Jurkat, Clone E6-1 (cell line): ENCODE measurements around the gene MOV10.

Experiments
- DNase-seq: peaks from one replicate; pipeline ENCODE4 v3.0.0-alpha.2; 2011; ENCODE audit warnings: low read depth, low spot score
- H3K4me3 ChIP-seq: 2 replicates; pipeline ENCODE4 v1.5.1; 2011; ENCODE audit warnings: mild to moderate bottlenecking, low read length, control low read depth, moderate library complexity

MOV10 gene

DNA sequence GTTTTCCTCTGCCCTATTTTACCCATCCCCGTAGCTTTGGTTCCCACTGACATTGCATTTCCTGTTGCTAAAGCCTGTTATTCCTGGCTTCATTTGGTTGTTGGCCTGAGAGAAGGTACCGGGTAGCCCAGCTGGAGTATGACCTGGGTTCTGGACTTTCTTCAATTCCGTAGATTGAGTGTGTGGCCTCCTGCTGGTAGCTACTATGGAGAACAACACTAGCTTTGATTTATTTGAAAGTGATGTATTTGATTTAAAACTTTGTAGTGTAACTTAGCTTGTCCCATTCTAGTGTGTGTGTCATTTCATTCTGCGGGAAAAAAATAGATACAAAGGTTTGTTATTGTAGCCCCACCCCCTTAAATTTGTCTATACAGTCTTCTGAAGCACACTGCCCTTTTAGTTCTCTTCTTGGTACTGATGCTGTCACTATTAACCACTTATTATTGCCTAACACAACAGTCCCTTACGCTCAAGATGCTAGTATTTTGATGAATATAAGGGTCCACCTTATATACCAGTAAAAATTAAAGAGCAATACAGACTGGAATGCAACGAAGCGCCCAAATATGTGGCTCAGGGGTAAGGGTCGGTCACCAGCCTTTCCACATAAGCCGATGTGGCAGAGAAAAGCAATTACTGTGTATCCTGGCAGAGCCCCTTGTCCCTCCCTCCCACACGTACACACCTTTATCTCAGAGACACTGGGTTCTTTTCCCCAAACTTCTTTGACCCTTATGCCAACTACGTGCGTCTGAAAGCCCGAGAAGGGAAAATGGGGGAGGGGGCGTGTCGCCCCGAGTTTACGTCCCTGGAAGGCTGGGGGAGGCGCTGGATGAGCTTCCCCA is 643 bp upstream of the MOV10 start:
- peak overlapping the region; percentile 81 for H3K4me3 ChIP-seq
- DNase-seq = peak; percentile 19

DNA sequence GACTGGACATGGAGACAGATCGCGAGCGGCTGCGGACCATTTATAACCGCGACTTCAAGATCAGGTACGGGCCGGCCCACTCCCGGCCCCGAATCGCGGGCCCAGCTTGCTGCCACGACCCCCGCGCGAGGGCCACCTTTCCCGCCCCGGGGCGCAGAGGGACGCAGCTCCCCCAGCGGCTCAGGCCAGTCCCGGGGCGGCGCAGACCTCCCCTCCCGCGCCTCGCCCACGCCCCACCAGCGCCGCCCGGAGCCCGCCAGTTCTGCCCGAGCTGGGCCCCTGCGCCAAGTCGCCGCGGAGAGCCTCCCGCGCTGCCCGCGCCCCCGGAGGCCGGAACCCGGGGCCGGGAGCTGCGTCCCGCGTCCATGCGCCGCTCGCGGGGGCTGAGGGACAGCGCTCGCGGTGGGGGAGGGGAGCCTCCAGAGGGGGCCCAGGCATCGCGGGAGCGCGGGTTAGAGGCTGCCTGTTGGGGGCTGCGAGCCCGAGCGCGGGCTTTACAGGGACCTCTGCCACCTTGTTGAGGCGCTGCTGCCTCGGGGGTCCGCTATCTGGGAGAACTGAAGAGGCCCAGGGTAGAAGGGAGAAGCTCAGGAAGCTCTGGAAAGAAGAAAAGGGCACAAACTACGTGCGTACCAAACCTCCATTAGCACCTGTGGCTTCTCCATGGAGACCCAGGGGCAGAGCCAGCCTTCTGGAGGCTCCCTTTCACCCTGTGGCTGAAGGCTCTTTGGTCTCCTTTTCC is 698 bp downstream of the MOV10 start:
- peak; percentile 20 for DNase-seq
- peak overlapping the region; percentile 81 for H3K4me3 ChIP-seq

DNA sequence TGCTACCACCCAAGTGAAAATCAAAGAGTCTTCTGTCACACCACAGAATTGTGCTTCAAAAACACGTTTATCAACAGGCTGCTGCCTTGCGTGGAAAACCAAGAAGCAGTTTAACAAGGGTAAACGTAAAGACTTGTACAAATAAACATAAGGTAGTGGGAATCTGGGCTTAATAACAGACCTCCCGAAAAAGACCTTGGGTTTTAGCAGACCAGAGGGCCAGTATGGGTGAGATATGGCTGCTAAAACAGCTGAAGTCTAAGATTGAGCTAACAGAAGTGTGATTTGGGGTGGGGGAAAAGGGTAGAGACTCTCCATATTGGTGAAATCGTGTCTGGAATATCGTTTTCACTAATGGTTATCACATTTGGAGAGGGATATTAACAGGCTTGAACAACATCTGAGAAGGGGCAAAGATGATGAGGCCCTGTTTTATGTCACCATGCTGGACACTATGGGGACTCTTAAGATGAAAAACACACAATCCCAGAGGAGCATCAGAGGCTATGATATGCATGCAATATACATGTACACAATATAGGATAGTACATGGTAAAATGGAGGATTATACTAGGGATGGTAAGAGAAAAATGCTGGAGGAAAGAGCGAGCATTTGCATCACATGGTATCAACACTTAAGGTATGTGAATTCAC is 1.4 kb downstream of the MOV10 start:
- peak overlapping the region; percentile 81 for H3K4me3 ChIP-seq
- peak; percentile 41 for DNase-seq

DNA sequence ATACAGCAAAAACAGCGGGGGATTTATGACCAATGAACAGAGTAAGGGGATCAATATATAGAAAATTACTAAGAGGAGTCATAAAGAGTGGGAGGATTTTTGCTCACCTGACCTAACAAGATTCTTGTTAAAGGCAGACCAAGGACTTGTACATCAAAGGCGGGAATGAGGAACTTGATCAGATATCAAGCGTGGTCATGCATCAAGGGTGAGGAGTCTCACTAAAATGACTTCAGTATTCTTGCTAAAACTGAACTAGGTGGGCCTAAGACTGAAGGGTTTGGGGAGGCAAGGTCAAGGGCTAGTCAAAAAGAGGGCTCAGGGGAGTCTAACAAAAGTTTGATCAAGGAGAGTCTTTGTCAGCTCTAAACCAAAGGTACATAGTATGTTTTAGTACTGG is 2.1 kb downstream of the MOV10 start:
- DNase-seq = no peak
- H3K4me3 ChIP-seq = no peak overlapping the region

DNA sequence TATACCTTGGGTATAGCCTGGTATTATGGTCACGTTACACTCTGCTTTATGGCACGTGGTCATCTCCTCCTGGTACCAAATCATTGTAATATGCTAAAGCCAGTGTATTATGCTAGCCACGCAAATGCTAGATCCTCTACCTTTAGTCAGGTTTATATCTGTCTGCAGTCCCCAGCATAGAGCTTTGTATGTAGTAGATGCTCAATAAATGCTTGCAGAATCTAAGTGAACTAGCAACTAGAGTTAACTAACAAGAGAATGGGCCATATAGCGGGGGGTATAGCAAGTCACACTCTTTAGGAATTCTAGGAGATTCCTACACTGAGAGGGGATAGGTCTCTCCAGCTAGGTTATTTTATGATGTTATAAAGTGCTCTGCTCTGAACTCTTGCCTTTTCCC is 3.0 kb downstream of the MOV10 start:
- no peak for DNase-seq

DNA sequence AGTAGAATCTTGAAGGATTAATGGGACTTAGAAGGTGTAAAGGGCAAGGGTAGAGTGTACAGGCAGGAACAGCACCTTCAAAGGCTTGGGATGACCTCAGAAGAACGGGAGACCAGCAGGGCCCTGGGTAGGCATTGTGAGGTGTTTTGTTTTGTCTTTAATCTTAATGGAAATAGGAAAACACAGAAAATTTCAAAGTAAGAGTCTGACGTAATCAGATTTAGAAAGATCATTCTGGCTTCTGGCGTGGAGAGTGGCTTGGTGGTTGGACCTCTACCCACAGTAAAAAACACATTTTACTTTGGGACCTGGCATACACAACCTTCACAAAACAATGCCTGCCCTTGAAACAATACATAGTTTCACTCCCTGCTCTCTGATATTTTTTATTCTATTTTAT is 4.1 kb downstream of the MOV10 start:
- H3K4me3 ChIP-seq = no peak overlapping the region
- no peak for DNase-seq

More for the DNA sequence above, 3.0 kb downstream of the MOV10 start:
- H3K4me3 ChIP-seq = no peak overlapping the region

DNA sequence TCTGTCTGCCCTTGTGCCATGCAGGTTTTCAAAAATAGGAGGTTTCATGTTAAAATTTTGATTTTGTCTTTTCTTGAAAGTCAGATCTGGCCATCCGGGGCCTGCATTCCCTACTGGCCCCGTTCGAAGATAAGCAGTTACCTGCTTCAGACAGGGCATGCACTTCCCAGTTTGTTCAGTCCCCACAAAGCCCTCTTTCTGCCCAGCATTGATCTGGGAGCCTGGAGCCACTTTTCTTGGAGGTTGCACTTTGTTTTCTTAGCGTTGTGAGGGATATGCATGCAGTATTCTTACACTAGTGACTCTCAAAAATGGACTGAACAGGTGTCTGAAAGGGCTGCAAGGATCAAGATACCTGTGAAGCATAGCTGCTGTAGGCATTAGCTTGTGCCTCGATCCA is 11.5 kb downstream of the MOV10 start:
- DNase-seq = no peak
- no peak overlapping the region for H3K4me3 ChIP-seq

DNA sequence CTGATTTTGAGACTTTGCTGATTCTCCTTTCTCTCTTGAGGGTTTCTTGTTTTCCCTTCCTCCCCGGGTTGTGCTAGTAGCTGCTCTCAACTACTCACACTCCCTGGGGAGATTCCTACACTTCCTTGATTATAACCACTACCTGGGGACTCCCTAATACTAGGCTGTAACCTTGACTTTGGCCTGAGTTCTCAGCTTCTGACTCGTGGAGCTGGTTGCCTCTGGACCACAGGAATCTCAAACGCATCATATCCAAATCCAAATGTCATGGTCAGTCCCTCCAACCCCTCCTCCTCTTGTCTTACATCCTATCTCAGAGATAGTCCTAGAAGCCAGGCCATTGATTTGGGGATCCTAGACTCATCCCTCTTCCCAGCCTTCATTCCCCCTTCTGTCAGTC is 12.0 kb downstream of the MOV10 start:
- no peak overlapping the region for H3K4me3 ChIP-seq
- DNase-seq = no peak

DNA sequence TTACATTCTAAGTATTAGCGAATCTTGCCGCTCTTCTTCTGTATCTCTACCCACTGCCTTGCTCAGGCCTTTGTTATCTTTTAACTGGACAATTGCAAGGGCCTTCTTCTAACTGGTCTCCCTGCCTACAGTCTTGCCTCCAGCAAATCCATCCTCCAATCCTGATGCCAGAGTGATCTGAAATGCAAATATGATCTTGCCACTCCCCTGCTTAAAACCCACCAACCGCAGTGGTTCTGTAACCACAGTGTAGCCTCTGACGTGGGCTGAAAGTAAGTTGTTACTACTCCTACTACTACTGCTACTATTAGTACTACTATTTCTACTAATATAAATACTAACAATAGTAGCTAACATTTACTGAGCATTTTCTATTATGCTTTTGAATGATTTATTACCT is 12.4 kb downstream of the MOV10 start:
- DNase-seq = no peak
- no peak overlapping the region for H3K4me3 ChIP-seq

DNA sequence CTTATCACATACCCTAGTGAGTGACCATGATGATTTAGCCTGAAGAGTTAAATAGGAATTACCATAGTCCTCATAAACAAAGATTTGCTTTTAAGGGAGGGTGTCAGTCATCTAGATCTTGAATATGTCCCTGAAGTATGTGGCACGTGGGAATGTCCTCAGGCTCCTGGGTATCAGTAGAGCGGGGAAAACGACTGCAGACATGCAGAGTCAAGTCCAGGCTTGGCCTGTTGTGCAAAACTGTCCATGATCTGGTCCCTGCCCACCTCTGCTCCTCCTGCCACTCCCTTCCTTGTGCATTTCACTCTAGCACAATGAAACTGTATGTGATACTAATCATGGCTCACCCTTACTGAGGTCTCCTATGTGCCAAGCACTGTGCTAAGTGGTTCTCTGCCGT is 12.9 kb downstream of the MOV10 start:
- H3K4me3 ChIP-seq = no peak overlapping the region
- DNase-seq = no peak

DNA sequence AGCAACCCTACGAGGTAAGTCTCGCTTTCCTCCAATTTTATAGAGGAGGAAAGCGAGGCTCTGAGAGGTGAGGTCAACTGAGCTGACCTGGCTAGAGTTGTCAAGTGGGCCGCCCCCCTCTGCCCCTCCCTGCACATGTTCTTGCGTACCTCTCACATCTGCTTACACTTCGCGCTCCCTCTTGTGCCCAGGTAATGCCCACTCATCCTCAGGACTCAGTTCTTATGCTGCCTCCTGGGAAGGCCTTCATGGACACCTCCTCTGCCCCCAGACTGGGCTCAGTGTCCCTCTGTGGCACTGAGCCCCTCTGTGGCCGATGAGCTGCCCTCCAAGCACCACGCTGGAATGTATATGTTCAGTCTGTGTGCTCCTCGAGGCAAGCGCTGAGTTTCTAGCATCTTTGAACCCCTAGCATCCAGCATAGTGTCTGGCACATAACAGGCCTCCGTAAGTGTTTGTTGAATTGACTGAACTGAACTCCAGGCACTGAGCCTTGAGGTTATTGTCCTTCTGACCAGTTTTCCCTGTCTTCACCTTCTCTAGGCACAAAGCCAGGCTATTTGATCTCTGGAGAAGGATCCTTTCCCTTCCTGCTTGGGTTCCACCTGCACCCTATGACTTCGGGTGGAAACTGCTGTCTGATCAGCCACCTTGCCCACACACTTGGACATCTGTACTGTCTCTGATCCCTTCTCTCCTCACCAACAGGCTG is 13.5 kb downstream of the MOV10 start:
- no peak for DNase-seq

DNA sequence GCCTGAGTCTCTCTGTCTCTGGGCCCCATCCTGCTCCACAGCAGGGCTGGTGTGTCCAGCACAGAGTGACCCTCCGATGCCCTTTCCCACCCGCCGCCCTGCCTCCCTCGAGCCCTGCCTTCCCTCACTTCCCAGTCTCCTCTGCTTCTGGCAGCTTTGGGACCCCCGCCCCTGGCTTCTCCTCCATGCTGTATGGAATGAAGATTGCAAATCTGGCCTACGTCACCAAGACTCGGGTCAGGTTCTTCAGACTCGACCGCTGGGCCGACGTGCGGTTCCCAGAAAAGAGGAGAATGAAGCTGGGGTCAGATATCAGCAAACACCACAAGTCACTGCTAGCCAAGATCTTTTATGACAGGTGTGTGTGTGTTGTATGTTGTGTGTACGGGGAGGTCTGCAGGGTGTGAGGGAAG is 14.3 kb downstream of the MOV10 start:
- no peak for DNase-seq
- H3K4me3 ChIP-seq = no peak overlapping the region

More for the DNA sequence above, 13.5 kb downstream of the MOV10 start:
- no peak overlapping the region for H3K4me3 ChIP-seq

DNA sequence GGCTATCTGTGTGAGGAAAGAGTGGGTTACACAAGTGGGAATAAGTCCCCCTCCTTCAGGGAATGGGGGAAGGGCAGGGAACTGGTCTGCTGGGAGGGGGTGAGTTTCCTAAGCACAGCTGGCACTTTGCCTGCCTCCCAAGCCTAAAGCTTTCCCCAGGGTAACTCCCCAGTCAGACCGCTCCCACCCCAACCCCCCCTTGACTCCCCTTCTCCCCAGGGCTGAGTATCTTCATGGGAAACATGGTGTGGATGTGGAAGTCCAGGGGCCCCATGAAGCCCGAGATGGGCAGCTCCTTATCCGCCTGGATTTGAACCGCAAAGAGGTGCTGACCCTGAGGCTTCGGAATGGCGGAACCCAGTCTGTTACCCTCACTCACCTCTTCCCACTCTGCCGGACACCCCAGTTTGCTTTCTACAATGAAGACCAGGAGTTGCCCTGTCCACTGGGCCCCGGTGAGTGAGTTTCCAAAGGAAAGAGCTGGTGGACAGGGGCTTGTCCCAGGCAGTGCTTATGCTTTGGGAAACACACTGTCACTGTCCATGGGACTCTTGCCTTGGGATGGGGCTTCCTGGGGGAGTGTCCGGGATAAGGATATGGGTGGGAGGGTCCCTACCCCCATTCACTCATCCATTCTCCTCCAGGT is 14.9 kb downstream of the MOV10 start:
- no peak for DNase-seq

DNA sequence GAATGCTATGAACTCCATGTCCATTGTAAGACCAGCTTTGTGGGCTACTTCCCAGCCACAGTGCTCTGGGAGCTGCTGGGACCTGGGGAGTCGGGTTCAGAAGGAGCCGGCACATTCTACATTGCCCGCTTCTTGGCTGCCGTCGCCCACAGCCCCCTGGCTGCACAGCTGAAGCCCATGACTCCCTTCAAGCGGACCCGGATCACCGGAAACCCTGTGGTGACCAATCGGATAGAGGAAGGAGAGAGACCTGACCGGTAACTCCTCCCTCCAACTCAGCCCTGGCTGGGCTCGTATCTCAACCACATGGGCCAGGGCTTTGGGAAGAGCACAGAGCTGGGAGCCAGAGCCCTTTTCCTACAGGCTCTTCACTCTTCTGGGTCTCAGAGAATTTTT is 15.4 kb downstream of the MOV10 start:
- no peak overlapping the region for H3K4me3 ChIP-seq
- no peak for DNase-seq

More for the DNA sequence above, 14.9 kb downstream of the MOV10 start:
- H3K4me3 ChIP-seq = no peak overlapping the region

DNA sequence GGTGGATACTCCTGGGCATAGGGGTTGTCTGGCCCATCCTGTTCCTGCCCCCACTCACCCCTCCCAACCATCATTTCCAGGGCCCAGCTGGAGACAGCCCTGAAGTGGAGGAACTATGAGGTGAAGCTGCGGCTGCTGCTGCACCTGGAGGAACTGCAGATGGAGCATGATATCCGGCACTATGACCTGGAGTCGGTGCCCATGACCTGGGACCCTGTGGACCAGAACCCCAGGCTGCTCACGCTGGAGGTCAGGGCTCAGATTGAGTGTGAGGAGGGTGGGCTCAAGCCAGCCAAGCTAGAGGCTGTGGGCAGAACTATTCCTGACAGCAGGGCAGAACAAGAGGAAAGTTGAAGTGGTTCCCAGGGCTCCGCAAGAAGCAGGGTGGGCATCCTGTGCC is 18.2 kb downstream of the MOV10 start:
- H3K4me3 ChIP-seq = no peak overlapping the region
- DNase-seq = no peak

DNA sequence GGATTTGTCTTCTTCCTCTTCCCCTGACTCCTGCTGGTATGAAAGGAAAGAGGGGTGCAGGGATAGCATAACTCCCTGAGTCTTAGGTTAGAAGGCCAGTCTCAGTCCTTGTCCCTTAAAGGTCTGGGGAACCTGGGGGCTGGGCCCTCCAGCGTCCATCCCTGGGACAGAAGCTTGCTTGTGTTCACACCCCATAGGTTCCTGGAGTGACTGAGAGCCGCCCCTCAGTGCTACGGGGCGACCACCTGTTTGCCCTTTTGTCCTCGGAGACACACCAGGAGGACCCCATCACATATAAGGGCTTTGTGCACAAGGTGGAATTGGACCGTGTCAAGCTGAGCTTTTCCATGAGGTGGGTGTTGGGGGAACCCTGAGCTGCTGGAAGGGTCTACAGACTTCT is 19.4 kb downstream of the MOV10 start:
- H3K4me3 ChIP-seq = no peak overlapping the region
- no peak for DNase-seq

DNA sequence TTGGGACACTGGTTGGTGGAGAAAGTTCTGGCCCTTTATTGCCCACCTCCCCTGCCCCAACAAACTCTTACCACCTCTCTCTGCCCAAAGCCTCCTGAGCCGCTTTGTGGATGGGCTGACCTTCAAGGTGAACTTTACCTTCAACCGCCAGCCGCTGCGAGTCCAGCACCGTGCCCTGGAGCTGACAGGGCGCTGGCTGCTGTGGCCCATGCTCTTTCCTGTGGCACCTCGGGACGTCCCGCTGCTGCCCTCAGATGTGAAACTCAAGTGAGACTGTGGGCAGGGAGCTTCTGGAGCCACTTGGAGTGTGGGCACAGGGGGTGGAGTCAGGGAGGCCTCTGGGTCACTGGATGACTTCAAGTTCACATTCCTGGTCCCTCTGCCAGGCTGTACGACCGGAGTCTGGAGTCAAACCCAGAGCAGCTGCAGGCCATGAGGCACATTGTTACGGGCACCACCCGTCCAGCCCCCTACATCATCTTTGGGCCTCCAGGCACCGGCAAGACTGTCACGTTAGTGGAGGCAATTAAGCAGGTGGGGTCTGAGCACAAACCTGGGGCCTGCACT is 20.0 kb downstream of the MOV10 start:
- no peak for DNase-seq
- no peak overlapping the region for H3K4me3 ChIP-seq

DNA sequence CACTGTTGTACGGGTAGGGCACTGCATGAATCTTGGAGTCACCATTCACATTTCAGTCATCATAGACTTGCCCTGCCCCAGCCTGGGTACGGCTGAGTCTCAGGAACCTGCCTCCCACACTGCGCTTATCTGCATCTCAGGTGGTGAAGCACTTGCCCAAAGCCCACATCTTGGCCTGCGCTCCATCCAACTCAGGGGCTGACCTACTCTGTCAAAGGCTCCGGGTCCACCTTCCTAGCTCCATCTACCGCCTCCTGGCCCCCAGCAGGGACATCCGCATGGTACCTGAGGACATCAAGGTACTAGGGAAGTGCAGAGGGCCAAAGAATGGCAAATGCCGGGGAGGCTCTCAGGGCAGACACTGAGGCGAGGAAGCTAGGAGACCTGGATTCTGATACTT is 20.8 kb downstream of the MOV10 start:
- DNase-seq = no peak
- no peak overlapping the region for H3K4me3 ChIP-seq
